GM12878 (cell line): ENCODE results near the gene LAS1L. TPM values are rescaled to one million over a fixed set of nuclear protein-coding genes. Genes with fewer than 3 reads are reported as not detected.

ENCODE experiments used
- ATAC-seq: fragments of 200-7000 bp; cut with Tn5 transposase; 3 replicates; pipeline ENCODE4 v1.9.1; 2020; ENCODE audit warnings: mild to moderate bottlenecking, moderate library complexity
- BruUV-seq: library from RNA; stranded (reverse); fragments of 400-500 nt; replicated peaks from 2 replicates; lab custom pipeline; 2021; lab: Mats Ljungman, UMichigan
- CTCF ChIA-PET: fragments of 300-600 bp; sonication (Branson Sonifier 250); formaldehyde crosslinking; extraction: SDS; loops from one replicate; lab custom pipeline; 2021; ENCODE audit warnings: inconsistent platforms; lab: Yijun Ruan, JAX
- POLR2A ChIA-PET: fragments of 350-600 bp; formaldehyde crosslinking; extraction: SDS; loops from one replicate; lab custom pipeline; 2021; ENCODE audit warnings: inconsistent platforms; lab: Charles Lee
- RAD21 ChIA-PET: fragments of 300-600 bp; sonication (Branson Sonifier 250); formaldehyde crosslinking; loops from one replicate; lab custom pipeline; 2023; ENCODE audit warnings: antibody characterized with exemption; ENCODE audit not compliant: unreplicated experiment; lab: Charles Lee
- SMC1A ChIA-PET: fragments of 300-600 bp; sonication (Branson Sonifier 250); formaldehyde crosslinking; loops from one replicate; lab custom pipeline; 2023; ENCODE audit not compliant: unreplicated experiment, uncharacterized antibody; lab: Charles Lee
- DNase-seq: peaks from one replicate; pipeline ENCODE4 v3.0.0-alpha.2; 2011; ENCODE audit warnings: low read depth, low spot score
- FAIRE-seq: peaks from 3 replicates; lab custom pipeline; 2011; peaks lifted over from hg19 to GRCh38; lab: Jason Lieb, UNC
- H2AFZ ChIP-seq: 2 replicates; pipeline ENCODE4 v1.6.0; 2011; ENCODE audit warnings: low read depth, low read length, control low read depth; ENCODE audit not compliant: control insufficient read depth
- H3K27ac ChIP-seq: 2 replicates; pipeline ENCODE4 v1.5.1; 2011; ENCODE audit warnings: control low read depth; ENCODE audit not compliant: control insufficient read depth, insufficient read depth
- H3K27me3 ChIP-seq, 2 experiments: replicated peaks in 1 of 2; 2 replicates each; pipeline versions ENCODE4 v1.6.0 to v1.6.1; 2011; ENCODE audit warnings: low read length in 1 of 2; ENCODE audit not compliant: control insufficient read depth in 2 of 2, insufficient read depth in 2 of 2
- H3K36me3 ChIP-seq, 2 experiments: 2 replicates each; pipeline ENCODE4 v1.5.1; 2011; ENCODE audit warnings: low read length in 1 of 2; ENCODE audit not compliant: control insufficient read depth in 2 of 2, insufficient read depth in 2 of 2
- H3K4me1 ChIP-seq: 2 replicates; pipeline ENCODE4 v1.6.1; 2011; ENCODE audit warnings: mild to moderate bottlenecking, low read length, moderate library complexity, mixed read lengths; ENCODE audit not compliant: control insufficient read depth, insufficient read depth
- H3K4me2 ChIP-seq: 2 replicates; pipeline ENCODE4 v1.6.0; 2011; ENCODE audit warnings: control low read depth; ENCODE audit not compliant: control insufficient read depth, insufficient read depth
- H3K4me3 ChIP-seq: fragments of 200-600 bp; sonication (generic); 2 replicates; pipeline ENCODE4 v1.5.1; 2016
- H3K79me2 ChIP-seq: 2 replicates; pipeline ENCODE4 v1.6.0; 2011; ENCODE audit warnings: low read length; ENCODE audit not compliant: control insufficient read depth, insufficient read depth
- H3K9ac ChIP-seq: 2 replicates; pipeline ENCODE4 v1.8.0; 2011; ENCODE audit warnings: low read length, control low read depth, mixed read lengths; ENCODE audit not compliant: control insufficient read depth, insufficient read depth
- H3K9me3 ChIP-seq: replicated peaks from 3 replicates; pipeline ENCODE4 v1.5.1; 2011; ENCODE audit warnings: mild to moderate bottlenecking, low read length; ENCODE audit not compliant: control insufficient read depth, insufficient read depth
- H4K20me1 ChIP-seq: 2 replicates; pipeline ENCODE4 v1.6.0; 2011; ENCODE audit not compliant: control insufficient read depth, insufficient read depth
- BRCA1 ChIP-seq: IDR thresholded peaks from 2 replicates; pipeline ENCODE4 v1.6.1; 2011; ENCODE audit warnings: low read depth, low read length, improper control_type of control experiment
- CEBPB ChIP-seq, 2 experiments: fragments of 150-350 bp in 1 of 2; IDR thresholded peaks; 2 replicates each; pipeline ENCODE4 v1.6.1; 2012 to 2014; ENCODE audit warnings: low read depth in 2 of 2, low read length in 2 of 2, borderline replicate concordance in 1 of 2, inconsistent platforms in 1 of 2
- KLF5 ChIP-seq: fragments of 450-650 bp; IDR thresholded peaks from 2 replicates; pipeline ENCODE4 v1.6.1; 2014; ENCODE audit warnings: mild to moderate bottlenecking; ENCODE audit not compliant: partially characterized antibody
- NFXL1 ChIP-seq: fragments of 450-650 bp; IDR thresholded peaks from 2 replicates; pipeline ENCODE4 v1.6.1; 2017; ENCODE audit warnings: antibody characterized with exemption, mild to moderate bottlenecking, borderline replicate concordance
- ZBED1 ChIP-seq: IDR thresholded peaks from 2 replicates; pipeline ENCODE4 v1.6.1; 2016; ENCODE audit warnings: borderline replicate concordance
- ZNF622 ChIP-seq: fragments of 450-650 bp; IDR thresholded peaks from 2 replicates; pipeline ENCODE4 v1.6.1; 2017; ENCODE audit warnings: mild to moderate bottlenecking, inconsistent platforms
- WGBS: methylation state at CpG from one replicate; pipeline ENCODE4 v1.1.6; 2016; ENCODE audit warnings: low lambda C conversion rate; ENCODE audit not compliant: insufficient replicate concordance, insufficient coverage; ENCODE audit errors: missing lambda C conversion rate; 5-methylcytosine and 5-hydroxymethylcytosine counted together
- in situ Hi-C: fragments of 300-500 bp; cut with MboI; formaldehyde crosslinking; loops from 9 replicates; pipeline ENCODE4 v1.14.3; 2018; ENCODE audit warnings: mixed read lengths
- intact Hi-C: fragments of 100-400 bp; cut with micrococcal nuclease; formaldehyde crosslinking; loops from one replicate; pipeline ENCODE4 v1.14.2; 2022; ENCODE audit not compliant: unreplicated experiment
- polyA plus RNA-seq, 11 experiments: library from polyadenylated mRNA; depleted of rRNA in 4 of 11; unstranded in 6 of 11; stranded (reverse) in 5 of 11; fragments of >200 nt; fragmentation: Nextera tagmentation in 4 of 11; fragmentation: Illumina TruSeq in 1 of 11; extraction: Ambion mirVana in 4 of 11; extraction: Trizol in 1 of 11; gene quantifications; 1 replicate in 1 of 11; 2 replicates in 10 of 11; pipeline versions ENCODE4 v1.2.1 to v1.2.3, GENCODE V29; 2011 to 2016; ENCODE audit warnings: inconsistent platforms in 2 of 11, missing spikeins in 2 of 11, low read depth in 1 of 11
- total RNA-seq, 4 experiments: library from RNA; depleted of rRNA in 3 of 4; stranded (reverse); fragments of >200 nt in 3 of 4; fragmentation: Illumina TruSeq in 1 of 4; extraction: Trizol in 1 of 4; gene quantifications; 2 replicates each; pipeline versions ENCODE4 v1.2.1 to v1.2.3, GENCODE V29; 2013 to 2021
- TF ChIP-seq, protein P1 (sequence below): fragments of 150-350 bp; IDR thresholded peaks from 2 replicates; pipeline ENCODE4 v1.6.1; 2014; ENCODE audit warnings: mild to moderate bottlenecking, low read depth, low read length
- TF ChIP-seq, protein P2 (sequence below): IDR thresholded peaks from 2 replicates; pipeline ENCODE4 v1.6.1; 2012; ENCODE audit warnings: low read depth, low read length, improper control_type of control experiment
- TF ChIP-seq, protein P3 (sequence below): IDR thresholded peaks from 2 replicates; pipeline ENCODE4 v1.6.1; 2012; ENCODE audit warnings: improper control_type of control experiment, low read depth, low read length; ENCODE audit not compliant: insufficient replicate concordance
- TF ChIP-seq, protein P4 (sequence below): fragments of 450-650 bp; IDR thresholded peaks from 2 replicates; pipeline ENCODE4 v1.6.1; 2017; ENCODE audit warnings: mild to moderate bottlenecking, low read depth, inconsistent platforms; ENCODE audit not compliant: poor library complexity, severe bottlenecking

Gene LAS1L
- total and polyA plus RNA-seq, 10 of the 15 experiments (the other 5 are each of a cell fraction or from before 2014, with no cell fraction given), result 27.4 to 100 (median 56.4) TPM

DNA sequence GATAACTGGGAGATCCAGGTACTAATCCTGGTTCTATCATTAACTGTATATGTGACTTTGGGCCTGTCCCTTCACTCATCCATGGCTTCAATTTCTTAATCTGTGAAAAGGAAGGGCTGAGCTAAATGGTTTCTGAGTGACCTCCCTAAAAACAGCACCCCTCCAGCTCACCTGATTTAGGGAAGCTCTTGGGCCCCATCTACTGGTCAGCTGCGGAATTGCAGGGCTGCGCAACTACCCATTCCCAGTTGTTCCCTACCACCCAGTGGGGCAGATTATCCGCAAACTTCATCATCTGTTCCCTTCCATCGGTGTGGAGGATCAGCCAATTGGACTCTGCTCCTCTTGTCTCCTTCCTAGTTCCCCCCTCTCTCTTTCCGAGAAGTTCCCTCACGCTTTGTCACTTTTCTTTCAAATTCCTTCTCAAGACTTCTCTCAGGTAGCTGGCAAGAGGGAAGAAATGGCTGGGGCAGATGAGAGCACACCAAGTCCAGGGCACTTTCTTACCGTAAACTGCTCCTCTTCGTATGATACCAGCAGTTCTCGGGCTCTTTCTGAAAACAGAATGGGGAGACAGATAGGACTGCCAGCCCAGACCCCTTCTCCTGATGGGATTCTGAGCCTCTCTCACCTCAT lies 5.8 kb downstream of the LAS1L start (continued):
- TF ChIP-seq, protein P1, sequence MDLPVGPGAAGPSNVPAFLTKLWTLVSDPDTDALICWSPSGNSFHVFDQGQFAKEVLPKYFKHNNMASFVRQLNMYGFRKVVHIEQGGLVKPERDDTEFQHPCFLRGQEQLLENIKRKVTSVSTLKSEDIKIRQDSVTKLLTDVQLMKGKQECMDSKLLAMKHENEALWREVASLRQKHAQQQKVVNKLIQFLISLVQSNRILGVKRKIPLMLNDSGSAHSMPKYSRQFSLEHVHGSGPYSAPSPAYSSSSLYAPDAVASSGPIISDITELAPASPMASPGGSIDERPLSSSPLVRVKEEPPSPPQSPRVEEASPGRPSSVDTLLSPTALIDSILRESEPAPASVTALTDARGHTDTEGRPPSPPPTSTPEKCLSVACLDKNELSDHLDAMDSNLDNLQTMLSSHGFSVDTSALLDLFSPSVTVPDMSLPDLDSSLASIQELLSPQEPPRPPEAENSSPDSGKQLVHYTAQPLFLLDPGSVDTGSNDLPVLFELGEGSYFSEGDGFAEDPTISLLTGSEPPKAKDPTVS, result no peak
- TF ChIP-seq, protein P2, sequence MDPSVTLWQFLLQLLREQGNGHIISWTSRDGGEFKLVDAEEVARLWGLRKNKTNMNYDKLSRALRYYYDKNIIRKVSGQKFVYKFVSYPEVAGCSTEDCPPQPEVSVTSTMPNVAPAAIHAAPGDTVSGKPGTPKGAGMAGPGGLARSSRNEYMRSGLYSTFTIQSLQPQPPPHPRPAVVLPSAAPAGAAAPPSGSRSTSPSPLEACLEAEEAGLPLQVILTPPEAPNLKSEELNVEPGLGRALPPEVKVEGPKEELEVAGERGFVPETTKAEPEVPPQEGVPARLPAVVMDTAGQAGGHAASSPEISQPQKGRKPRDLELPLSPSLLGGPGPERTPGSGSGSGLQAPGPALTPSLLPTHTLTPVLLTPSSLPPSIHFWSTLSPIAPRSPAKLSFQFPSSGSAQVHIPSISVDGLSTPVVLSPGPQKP, result no peak

DNA sequence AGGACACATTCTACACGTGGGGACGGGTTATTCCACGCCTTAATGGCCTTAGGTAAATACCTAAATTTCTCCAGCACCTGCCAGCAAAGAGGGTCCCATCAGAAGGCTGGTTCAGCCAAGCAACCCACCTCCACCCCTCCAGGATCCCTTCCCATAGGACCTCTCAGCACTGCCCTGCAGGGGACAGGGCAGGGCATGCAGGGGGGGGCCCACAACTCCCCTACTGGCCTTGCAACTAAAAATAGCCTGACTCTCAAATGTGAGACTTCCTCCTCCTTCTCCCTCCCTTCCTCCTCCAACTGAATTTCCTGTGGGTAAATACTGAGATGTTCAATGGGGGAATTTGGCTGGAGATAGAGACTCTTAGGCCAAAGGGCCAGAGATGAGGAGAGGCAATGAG lies 6.3 kb downstream of the LAS1L start:
- CTCF ChIA-PET, result interaction anchor here (0.6 to 1.9 kb wide), 18 partner anchors 8 to 1982 kb away, joined by 3 to 9 read pairs (median 4); partner anchors contain the start of gene ZC4H2
- Histone ChIP-seq H3K36me3 (peaks cover 2 to 9% of the 10 kb centered on the region in 2 experiments; a peak in 3 of 4 replicates), H3K4me3 (no peak overlapping the region), H3K4me1 (no peaks in the 10 kb centered on the region), H3K27ac (no peak overlapping the region), H3K4me2 (no peak overlapping the region), H4K20me1 (no peaks in the 10 kb centered on the region), H3K9ac (no peak overlapping the region), H3K9me3 (no peaks in the 10 kb centered on the region), H3K79me2 (peaks cover 13% of the 10 kb centered on the region), H2AFZ (no peak overlapping the region), H3K27me3 (no peaks in the 10 kb centered on the region)
- no peak for FAIRE-seq
- POLR2A ChIA-PET, result no interaction called here
- intact Hi-C loops (no loop called here), in situ Hi-C loops (no loop called here)
- no peak for DNase-seq
- no TSS peak for BruUV-seq
- SMC1A ChIA-PET, result interaction anchor here (1.0 kb wide), 2 partner anchors 14 to 1435 kb away, joined by 3 read pairs; no protein-coding TSS in a partner anchor
- 0% methylated on average over 3 of the region's 3 CpGs for WGBS
- ATAC-seq, result no peak; the same call in 2 of the 3 replicates
- RAD21 ChIA-PET, result interaction anchor here (1.3 kb wide), 1 partner anchor 77 kb away, joined by 3 read pairs; no protein-coding TSS in a partner anchor
- TF ChIP-seq CEBPB (IDR thresholded peaks at IDR 0.05; ENCODE audit: borderline replicate concordance in 1 of 2, low read depth in 2 of 2, low read length in 2 of 2) (no peak), ZBED1 (no peak), ZNF622 (no peak), NFXL1 (no peak), BRCA1 (no peak), KLF5 (no peak)
- TF ChIP-seq, protein P3, sequence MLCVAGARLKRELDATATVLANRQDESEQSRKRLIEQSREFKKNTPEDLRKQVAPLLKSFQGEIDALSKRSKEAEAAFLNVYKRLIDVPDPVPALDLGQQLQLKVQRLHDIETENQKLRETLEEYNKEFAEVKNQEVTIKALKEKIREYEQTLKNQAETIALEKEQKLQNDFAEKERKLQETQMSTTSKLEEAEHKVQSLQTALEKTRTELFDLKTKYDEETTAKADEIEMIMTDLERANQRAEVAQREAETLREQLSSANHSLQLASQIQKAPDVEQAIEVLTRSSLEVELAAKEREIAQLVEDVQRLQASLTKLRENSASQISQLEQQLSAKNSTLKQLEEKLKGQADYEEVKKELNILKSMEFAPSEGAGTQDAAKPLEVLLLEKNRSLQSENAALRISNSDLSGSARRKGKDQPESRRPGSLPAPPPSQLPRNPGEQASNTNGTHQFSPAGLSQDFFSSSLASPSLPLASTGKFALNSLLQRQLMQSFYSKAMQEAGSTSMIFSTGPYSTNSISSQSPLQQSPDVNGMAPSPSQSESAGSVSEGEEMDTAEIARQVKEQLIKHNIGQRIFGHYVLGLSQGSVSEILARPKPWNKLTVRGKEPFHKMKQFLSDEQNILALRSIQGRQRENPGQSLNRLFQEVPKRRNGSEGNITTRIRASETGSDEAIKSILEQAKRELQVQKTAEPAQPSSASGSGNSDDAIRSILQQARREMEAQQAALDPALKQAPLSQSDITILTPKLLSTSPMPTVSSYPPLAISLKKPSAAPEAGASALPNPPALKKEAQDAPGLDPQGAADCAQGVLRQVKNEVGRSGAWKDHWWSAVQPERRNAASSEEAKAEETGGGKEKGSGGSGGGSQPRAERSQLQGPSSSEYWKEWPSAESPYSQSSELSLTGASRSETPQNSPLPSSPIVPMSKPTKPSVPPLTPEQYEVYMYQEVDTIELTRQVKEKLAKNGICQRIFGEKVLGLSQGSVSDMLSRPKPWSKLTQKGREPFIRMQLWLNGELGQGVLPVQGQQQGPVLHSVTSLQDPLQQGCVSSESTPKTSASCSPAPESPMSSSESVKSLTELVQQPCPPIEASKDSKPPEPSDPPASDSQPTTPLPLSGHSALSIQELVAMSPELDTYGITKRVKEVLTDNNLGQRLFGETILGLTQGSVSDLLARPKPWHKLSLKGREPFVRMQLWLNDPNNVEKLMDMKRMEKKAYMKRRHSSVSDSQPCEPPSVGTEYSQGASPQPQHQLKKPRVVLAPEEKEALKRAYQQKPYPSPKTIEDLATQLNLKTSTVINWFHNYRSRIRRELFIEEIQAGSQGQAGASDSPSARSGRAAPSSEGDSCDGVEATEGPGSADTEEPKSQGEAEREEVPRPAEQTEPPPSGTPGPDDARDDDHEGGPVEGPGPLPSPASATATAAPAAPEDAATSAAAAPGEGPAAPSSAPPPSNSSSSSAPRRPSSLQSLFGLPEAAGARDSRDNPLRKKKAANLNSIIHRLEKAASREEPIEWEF, result no peak
- TF ChIP-seq, protein P4, sequence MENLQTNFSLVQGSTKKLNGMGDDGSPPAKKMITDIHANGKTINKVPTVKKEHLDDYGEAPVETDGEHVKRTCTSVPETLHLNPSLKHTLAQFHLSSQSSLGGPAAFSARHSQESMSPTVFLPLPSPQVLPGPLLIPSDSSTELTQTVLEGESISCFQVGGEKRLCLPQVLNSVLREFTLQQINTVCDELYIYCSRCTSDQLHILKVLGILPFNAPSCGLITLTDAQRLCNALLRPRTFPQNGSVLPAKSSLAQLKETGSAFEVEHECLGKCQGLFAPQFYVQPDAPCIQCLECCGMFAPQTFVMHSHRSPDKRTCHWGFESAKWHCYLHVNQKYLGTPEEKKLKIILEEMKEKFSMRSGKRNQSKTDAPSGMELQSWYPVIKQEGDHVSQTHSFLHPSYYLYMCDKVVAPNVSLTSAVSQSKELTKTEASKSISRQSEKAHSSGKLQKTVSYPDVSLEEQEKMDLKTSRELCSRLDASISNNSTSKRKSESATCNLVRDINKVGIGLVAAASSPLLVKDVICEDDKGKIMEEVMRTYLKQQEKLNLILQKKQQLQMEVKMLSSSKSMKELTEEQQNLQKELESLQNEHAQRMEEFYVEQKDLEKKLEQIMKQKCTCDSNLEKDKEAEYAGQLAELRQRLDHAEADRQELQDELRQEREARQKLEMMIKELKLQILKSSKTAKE, result no peak
